Activated CD4-positive, CD25-positive, alpha-beta regulatory T cell treated with anti-CD3 and anti-CD28 coated beads, Interleukin-2, amount 50 U/mL, for 24 hours (primary cell): ENCODE measurements around the gene CRCP.
A peak's percentile ranks its signal among the peaks of the same experiment; 100 is the strongest.
"Not testable (repeated sequence)": the region's sequence is repeated elsewhere in the genome, so short reads cannot be mapped to it uniquely, and the experiment has no call there.

ENCODE experiments used
- ATAC-seq, 2 donors: fragments of 150-1000 bp; cut with Tn5 transposase; one replicate each; pipeline ENCODE4 v1.10.0; 2021; ENCODE audit warnings: mild to moderate bottlenecking in 1 of 2, moderate library complexity in 1 of 2

Gene CRCP

GRCh38 chr7:66162622-66163021 lies 48.0 kb downstream of the CRCP start:
- ATAC-seq: no peak

GRCh38 chr7:66163186-66163610 lies 48.6 kb downstream of the CRCP start:
- ATAC-seq: no peak

GRCh38 chr7:66164356-66164755 lies 49.7 kb downstream of the CRCP start:
- no peak for ATAC-seq

GRCh38 chr7:66167773-66168387 lies 53.2 kb downstream of the CRCP start:
- no peak for ATAC-seq

- no peak for ATAC-seq
Observed at GRCh38 chr7:66169616-66170015, 55.0 kb downstream of the CRCP start.

- no peak for ATAC-seq
Observed at GRCh38 chr7:66170309-66171231, 55.9 kb downstream of the CRCP start.

- peak in 1 of 2 donors; percentile 32 for ATAC-seq
Observed at GRCh38 chr7:66172536-66173401, 58.1 kb downstream of the CRCP start.

GRCh38 chr7:66173856-66174255 lies 59.2 kb downstream of the CRCP start:
- no peak for ATAC-seq

GRCh38 chr7:66175006-66175405 lies 60.4 kb downstream of the CRCP start:
- not testable (repeated sequence) for ATAC-seq

GRCh38 chr7:66176914-66177313 lies 62.3 kb downstream of the CRCP start:
- no peak for ATAC-seq

- no peak for ATAC-seq
Observed at GRCh38 chr7:66178258-66178657, 63.6 kb downstream of the CRCP start.

GRCh38 chr7:66181329-66181728 lies 66.7 kb downstream of the CRCP start:
- no peak for ATAC-seq

GRCh38 chr7:66181845-66182244 lies 67.2 kb downstream of the CRCP start:
- no peak for ATAC-seq

GRCh38 chr7:66182920-66183319 lies 68.3 kb downstream of the CRCP start:
- no peak for ATAC-seq

- no peak for ATAC-seq
Observed at GRCh38 chr7:66183700-66184099, 69.1 kb downstream of the CRCP start.

GRCh38 chr7:66185680-66186187 lies 71.1 kb downstream of the CRCP start:
- ATAC-seq: no peak

GRCh38 chr7:66186991-66187390 lies 72.3 kb downstream of the CRCP start:
- no peak for ATAC-seq

GRCh38 chr7:66187905-66188304 lies 73.3 kb downstream of the CRCP start:
- no peak for ATAC-seq

GRCh38 chr7:66188645-66189044 lies 74.0 kb downstream of the CRCP start:
- ATAC-seq: no peak

- no peak for ATAC-seq
Observed at GRCh38 chr7:66189695-66190503, 75.3 kb downstream of the CRCP start.

GRCh38 chr7:66190504-66190857 lies 75.8 kb downstream of the CRCP start:
- no peak for ATAC-seq

GRCh38 chr7:66193146-66193725 lies 78.6 kb downstream of the CRCP start:
- no peak for ATAC-seq
